AML-193 (cell line): ENCODE data around the gene PID1.

Source experiments
- DNase-seq, 2 experiments: peaks; one replicate each; lab custom pipeline; 2025; lab: John Stamatoyannopoulos, UW

PID1 gene

DNA sequence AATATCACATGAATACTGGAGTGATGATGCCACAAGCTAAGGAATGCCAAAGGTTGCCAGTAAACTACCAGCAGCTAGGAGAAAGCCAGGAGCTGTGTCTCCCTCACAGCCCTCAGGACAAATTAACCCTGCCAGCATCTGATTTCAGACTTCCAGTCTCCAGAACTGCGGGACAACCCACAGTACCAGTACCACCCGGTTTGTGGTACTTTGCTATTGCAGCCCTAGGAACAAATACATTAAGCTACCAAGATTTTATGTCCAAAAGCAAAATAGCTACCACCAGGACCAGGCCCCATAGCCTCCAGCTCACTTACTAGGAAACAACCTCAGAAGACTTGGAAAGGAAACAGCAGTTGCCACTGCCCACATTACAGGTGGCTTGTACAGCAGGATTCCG lies 10.0 kb downstream of the PID1 start:
- no peak for DNase-seq

DNA sequence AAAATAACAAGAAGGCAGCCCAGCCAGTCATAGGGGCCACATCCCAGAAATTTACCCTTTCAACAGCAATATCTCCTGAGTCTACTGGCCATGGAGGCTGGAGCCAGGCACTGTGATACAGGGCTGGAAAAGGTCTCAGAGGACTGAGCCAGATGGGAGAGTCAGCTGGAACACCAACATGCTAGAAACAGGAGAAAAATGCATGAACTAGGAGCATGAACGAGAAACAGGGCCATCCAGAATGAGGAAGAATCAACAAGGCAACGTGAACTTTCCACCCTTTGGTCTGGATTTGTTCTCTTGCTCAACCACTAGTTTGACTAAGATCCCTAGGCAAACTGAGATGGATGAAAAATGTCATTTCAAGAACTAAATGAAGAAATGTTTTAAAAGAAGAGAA lies 13.1 kb downstream of the PID1 start:
- DNase-seq: no peak

- DNase-seq: no peak
These were observed 14.7 kb downstream of the PID1 start for GRCh38 chr2:229256376-229256775.

DNA sequence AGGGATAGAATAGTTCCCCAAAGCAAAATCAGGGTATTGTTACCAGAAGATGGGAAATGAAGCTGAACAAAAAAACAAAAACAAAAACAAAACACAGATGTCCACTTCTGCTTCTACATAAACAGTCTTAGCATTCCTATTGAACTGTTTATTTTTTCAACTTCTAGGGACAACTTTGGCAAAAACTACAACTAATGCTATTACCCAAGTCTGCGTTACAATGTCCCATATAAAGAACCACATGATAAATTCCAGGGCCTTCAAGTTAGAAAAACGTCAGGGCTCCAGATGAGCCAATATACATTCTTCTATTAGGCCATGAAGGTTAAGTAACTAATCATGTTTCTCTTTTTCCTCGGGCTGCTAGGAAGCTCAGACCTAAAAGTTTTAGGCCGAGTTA lies 16.9 kb downstream of the PID1 start:
- no peak for DNase-seq

GRCh38 chr2:229252996-229253395 lies 18.1 kb downstream of the PID1 start:
- DNase-seq: no peak

DNA sequence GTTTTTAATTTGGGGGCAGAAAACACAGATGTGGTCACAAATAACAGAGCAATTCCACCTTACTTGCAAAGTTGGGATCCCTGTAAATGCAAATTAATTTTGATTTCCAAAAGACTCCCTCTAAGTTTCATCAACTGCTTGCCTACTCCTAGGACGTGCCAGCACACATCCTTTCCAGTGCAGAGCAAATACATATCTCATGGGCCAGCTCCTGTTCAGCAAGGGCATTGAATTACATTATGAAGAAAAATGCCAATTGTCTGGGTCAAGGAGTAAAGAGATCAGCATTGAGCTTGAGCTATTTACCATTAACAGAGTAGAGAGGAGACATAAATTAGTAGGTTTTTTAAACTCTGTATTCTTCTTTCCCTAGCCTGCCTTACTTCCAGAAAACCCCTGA lies 18.8 kb downstream of the PID1 start:
- no peak for DNase-seq

DNA sequence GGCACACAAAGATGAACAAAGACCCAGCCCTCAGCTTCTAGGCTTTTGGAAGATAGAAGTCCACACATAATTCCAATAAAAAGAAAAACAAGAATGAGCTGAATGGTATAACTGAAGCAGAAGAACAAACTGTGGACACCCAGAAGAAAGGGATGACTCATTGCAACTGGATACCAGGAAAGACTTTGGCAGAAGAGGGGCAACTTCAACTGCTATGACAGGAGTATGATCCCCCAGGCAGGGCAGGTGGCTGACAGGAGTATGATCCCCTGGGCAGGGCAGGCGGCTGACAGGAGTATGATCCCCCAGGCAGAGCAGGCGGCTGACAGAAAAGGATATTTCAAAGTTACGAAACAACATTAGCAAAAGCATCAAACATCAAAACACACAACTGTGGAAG lies 21.6 kb downstream of the PID1 start:
- no peak for DNase-seq

GRCh38 chr2:229246334-229246733 lies 24.8 kb downstream of the PID1 start:
- DNase-seq: no peak

GRCh38 chr2:229244975-229245374 lies 26.1 kb downstream of the PID1 start:
- DNase-seq: no peak

DNA sequence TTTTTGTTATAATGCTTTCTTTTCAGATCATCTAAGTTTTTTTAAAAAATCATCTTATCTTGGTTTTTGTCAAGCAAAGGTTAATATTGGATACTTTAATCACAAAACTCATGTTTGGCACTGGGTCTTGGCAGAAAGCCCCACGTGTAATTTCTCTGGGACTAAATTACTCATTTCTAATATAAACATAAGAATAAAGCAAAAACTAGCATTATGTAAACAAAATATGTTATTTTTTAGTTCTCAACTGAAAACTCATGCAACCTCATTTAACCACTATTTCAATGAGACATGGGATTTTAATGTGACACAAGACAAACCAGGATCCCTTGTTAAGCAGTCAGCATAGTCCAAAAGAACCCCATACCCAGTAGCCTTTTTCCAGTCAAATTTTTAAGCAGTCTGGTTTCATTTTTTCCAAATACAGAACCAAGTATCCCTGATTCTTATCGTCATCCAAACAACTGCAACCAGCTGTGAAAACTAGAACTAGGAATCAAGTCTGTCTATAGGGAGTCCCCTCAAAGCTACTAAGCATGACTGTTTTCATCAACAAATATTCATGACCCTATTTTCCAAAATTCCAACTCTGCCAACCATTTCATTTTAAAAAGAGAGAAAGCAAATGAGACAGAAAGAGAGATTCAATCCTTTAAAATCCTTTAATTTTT lies 27.1 kb downstream of the PID1 start:
- no peak for DNase-seq

GRCh38 chr2:229240984-229241491 lies 30.0 kb downstream of the PID1 start:
- DNase-seq: no peak

GRCh38 chr2:229239021-229239420 lies 32.1 kb downstream of the PID1 start:
- DNase-seq: no peak

- no peak for DNase-seq
These were observed 33.8 kb downstream of the PID1 start for GRCh38 chr2:229237270-229237669.

GRCh38 chr2:229235131-229235914 lies 35.8 kb downstream of the PID1 start:
- DNase-seq: no peak

DNA sequence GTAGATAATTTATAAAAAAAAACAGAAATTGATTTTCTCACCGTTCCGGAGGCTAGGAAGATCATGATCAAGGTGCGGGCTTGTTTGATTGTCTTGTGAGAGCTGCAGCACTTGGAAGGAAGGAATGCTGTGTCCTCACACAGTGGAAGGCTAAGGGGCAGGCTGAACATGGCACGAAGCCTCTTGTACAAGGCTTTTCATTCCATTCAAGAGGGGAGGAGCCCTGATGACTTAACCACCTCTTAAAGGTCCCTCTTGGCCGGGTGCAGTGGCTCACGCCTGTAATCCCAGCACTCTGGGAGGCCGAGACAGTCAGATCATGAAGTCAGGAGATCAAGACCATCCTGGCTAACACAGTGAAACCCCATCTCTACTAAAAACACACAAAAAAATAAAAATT lies 39.2 kb downstream of the PID1 start:
- no peak for DNase-seq

DNA sequence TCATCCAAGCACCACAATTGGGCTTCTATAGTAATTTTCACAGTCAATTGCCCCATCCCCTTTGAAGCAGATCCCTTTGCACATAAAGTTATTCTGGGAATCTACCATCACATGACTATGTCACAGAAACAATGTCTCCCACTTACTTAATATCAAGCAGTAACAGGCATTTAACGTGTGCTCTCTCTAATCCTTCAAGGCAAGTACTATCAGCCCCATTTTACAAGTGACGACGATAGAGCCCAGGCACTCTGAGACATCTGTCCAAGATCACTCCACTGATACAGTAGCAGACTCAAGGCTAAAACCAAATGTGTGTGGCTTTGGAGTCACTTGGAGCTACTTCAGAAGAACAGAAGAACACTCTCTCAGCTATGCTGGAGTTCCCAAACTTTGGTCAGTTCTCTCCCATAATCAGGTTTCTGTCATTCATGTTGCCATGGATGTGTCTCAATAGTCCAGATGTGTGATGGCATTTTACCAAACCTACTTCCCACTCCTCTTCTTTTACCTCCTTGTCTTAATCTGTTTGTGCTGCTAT lies 39.7 kb downstream of the PID1 start:
- no peak for DNase-seq

DNA sequence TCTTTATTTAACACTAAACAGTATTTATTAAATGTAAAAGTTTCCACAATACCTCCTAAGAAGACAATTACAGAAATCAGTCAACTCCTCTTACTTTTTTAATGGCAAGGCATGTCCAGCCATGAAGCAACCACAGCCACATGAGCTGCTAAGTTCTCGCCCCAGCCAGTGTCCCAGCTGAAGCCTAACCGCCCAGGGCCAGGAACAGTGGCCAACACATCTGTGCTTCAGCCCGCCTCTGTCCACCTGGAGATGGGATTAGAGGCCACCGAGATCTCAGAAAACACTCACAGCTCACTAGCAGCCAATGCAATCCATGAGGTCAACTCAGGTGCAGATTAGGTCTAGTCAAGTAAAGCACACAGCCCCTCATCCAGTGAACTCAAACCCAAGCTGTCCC lies 40.2 kb downstream of the PID1 start:
- DNase-seq: no peak

GRCh38 chr2:229230256-229230655 lies 40.8 kb downstream of the PID1 start:
- no peak for DNase-seq

DNA sequence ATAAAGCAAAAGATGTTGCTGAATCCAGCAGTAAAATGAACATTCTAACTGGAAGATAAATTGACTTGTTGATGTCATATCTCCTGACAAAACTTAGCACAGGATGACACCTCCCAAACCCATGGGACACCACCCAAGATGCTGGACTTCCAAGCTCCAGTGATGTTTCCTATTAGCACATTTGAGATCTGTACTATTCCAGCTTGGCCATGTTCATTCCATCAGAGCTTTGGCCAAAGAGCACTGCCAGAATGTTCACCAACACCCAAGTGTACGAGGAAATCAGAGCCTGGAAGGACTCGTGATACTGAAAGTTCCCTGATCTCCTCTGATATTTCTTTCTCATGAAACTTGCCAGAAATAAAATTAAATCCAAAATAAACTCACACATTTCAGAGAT lies 44.7 kb downstream of the PID1 start:
- no peak for DNase-seq

DNA sequence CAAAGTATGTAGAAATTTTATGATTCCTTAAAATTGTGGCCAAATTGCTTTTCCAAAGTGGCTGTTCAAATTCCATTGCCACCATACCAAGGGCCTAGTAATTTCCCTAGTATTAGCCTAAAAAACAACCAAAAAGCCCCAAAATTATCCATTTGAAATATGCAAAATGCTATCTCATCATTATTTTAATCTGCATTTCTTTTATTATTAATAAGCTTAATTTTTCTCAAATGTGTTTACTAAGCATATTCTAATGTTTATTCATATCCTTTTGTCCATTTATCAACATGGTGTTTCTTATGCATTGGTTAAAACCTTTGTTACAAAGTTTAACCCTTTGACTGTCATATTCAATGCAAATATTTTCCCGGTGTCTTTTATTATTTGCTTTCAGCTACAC lies 48.0 kb downstream of the PID1 start:
- DNase-seq: no peak

DNA sequence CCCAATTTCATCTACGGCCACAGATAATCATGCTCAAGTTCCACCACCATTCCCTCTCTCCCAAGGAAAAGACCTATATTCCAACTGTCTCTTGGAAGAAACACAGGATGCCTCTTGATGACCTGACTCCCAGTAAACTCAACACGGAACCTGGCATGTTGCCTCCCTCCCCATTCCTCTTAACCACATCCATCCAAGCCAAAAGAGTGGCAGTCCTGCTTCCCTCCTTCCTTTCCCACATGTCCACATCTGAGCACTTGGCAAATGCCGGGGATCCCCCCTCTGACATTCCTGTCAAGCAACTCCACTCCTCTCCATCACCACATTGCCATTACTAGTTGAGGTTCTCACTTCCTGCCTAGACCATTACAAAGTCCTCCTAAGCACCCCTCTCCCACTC lies 49.4 kb downstream of the PID1 start:
- DNase-seq: no peak

DNA sequence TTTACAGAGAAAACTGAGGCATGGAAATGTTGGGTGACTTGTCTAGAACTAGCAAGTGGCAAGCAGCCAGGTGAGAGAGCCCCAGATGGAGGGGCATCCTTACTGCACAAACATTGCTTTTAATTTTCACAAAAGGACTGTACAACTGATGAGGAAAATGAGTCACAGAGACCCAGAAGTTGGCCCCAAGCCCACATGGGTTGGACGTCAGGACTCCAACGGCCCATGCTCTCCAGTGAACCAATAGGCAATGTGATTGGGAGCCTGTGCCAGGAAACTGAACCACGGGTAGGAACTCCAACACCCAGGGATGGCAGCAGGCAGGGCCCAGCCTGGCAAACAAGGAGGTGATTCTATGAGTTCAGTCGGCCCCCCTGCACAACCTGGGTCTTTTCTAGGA lies 50.8 kb downstream of the PID1 start:
- no peak for DNase-seq

DNA sequence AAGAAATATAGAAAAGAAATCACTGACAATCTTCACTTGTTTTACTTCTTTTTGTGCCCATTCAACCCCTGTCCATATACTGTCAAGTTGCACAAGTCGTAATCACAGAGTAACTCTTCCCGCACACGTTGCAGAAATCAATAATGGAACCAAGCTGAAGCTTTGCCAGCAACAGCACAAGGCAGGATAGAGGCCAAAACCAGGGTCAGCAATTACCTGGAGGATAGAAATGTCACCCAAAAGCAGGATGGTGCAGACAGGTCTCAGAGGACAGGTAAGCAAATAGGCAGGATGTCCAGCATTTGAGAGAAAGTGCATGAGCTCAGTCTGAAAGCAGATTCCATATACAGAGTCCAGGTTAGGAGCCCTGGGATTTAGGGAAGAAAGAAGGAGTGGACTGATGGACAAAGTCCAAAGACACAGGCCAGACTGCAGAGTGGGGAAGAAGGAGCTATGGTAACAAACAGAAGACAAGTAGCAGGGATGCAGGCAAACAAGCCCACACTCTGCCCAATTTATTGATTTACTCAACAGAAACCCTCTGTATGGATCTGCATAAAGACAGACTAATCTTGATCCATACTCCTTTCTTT lies 52.7 kb downstream of the PID1 start:
- no peak for DNase-seq
